ENCODE measurements around the gene BCL11A. TPM values are rescaled to one million over a fixed set of nuclear protein-coding genes. Genes with fewer than 3 reads are reported as not detected.
A peak's percentile ranks its signal among the peaks of the same experiment; 100 is the strongest.

Gene BCL11A
- total RNA-seq, 6 experiments from 2014 or later: 1.1 to 3.0 (median 1.9) TPM

- peak; percentile 57 for TF ChIP-seq CTCF (IDR thresholded peaks at IDR 0.05)
- Mint-ChIP-seq H3K27me3 (ENCODE audit: insufficient read depth) (peaks cover 31% of the 10 kb centered on the region), H3K4me1 (ENCODE audit: low read depth) (peaks cover 18% of the 10 kb centered on the region), H3K27ac (no peak overlapping the region), H3K4me3 (peak overlapping the region; percentile 90), H3K36me3 (ENCODE audit: low read depth) (no peaks in the 10 kb centered on the region), H3K9me3 (no peaks in the 10 kb centered on the region)
- DNase-seq: peak; percentile 70
Measured at GRCh38 chr2:60555066-60555782, 1.8 kb upstream of the BCL11A start.

GRCh38 chr2:60554646-60555065, 1.2 kb upstream of the BCL11A start:
- no peak for DNase-seq
- H3K27ac Mint-ChIP-seq: no peak overlapping the region
- peaks cover 23% of the 10 kb centered on the region for H3K4me1 Mint-ChIP-seq (ENCODE audit: low read depth)
- H3K9me3 Mint-ChIP-seq: no peaks in the 10 kb centered on the region
- H3K36me3 Mint-ChIP-seq (ENCODE audit: low read depth): no peaks in the 10 kb centered on the region
- TF ChIP-seq CTCF (IDR thresholded peaks at IDR 0.05): no peak
- H3K4me3 Mint-ChIP-seq: peak overlapping the region; percentile 90
- peaks cover 36% of the 10 kb centered on the region for H3K27me3 Mint-ChIP-seq (ENCODE audit: insufficient read depth)

- Mint-ChIP-seq H3K27ac (no peak overlapping the region), H3K36me3 (ENCODE audit: low read depth) (no peaks in the 10 kb centered on the region), H3K4me3 (peak overlapping the region; percentile 90), H3K9me3 (no peaks in the 10 kb centered on the region), H3K27me3 (ENCODE audit: insufficient read depth) (peaks cover 37% of the 10 kb centered on the region), H3K4me1 (ENCODE audit: low read depth) (peaks cover 25% of the 10 kb centered on the region)
- no peak for DNase-seq
- 0 out of 2 replicates have a peak, but pooled peaks have one; percentile 13 for TF ChIP-seq CTCF (IDR thresholded peaks at IDR 0.05)
Measured at GRCh38 chr2:60554074-60554645, 706 bp upstream of the BCL11A start.

- no peak for TF ChIP-seq CTCF (IDR thresholded peaks at IDR 0.05)
- peaks cover 30% of the 10 kb centered on the region for H3K4me1 Mint-ChIP-seq (ENCODE audit: low read depth)
- no peaks in the 10 kb centered on the region for H3K9me3 Mint-ChIP-seq
- H3K36me3 Mint-ChIP-seq (ENCODE audit: low read depth): no peaks in the 10 kb centered on the region
- peak overlapping the region; percentile 51 for H3K27ac Mint-ChIP-seq
- peak overlapping the region; percentile 90 for H3K4me3 Mint-ChIP-seq
- no peak for DNase-seq
- H3K27me3 Mint-ChIP-seq (ENCODE audit: insufficient read depth): peaks cover 40% of the 10 kb centered on the region
Measured at GRCh38 chr2:60552851-60553494, 481 bp downstream of the BCL11A start.

GRCh38 chr2:60552078-60552850, 1.2 kb downstream of the BCL11A start:
- no peak for TF ChIP-seq CTCF (IDR thresholded peaks at IDR 0.05)
- Mint-ChIP-seq H3K27me3 (ENCODE audit: insufficient read depth) (peaks cover 33% of the 10 kb centered on the region), H3K9me3 (no peaks in the 10 kb centered on the region), H3K4me3 (peak overlapping the region; percentile 90), H3K27ac (no peak overlapping the region), H3K4me1 (ENCODE audit: low read depth) (peaks cover 27% of the 10 kb centered on the region), H3K36me3 (ENCODE audit: low read depth) (no peaks in the 10 kb centered on the region)
- DNase-seq: no peak
